Stimulated activated naive B cell treated with anti-CD40 and anti-IgM and Interleukin-4, amounts not matched to agents 10 μg/mL and 1 μg/mL and 100 μg/mL, for 72 hours (primary cell): ENCODE results near the gene MTHFSD.
A peak's percentile ranks its signal among the peaks of the same experiment; 100 is the strongest.

ENCODE experiments used
- ATAC-seq, 2 donors: fragments of 150-1000 bp; cut with Tn5 transposase; replicated peaks; 2 replicates each; pipeline ENCODE4 v1.10.0; 2021; ENCODE audit warnings: moderate library complexity in 1 of 2
- DNase-seq: peaks from one replicate; pipeline ENCODE4 v3.0.0; 2021
- H3K27ac Mint-ChIP-seq: one replicate; pipeline ENCODE4 v1.8.0; 2022; ENCODE audit warnings: mild to moderate bottlenecking, mixed read lengths
- H3K27me3 Mint-ChIP-seq, 2 donors: one replicate each; pipeline ENCODE4 v1.8.0; 2022; ENCODE audit warnings: mixed read lengths in 2 of 2
- H3K36me3 Mint-ChIP-seq, 2 donors: one replicate each; pipeline ENCODE4 v1.8.0; 2022; ENCODE audit warnings: mixed read lengths in 2 of 2, mild to moderate bottlenecking in 1 of 2
- H3K4me1 Mint-ChIP-seq, 2 donors: one replicate each; pipeline ENCODE4 v1.8.0; 2022; ENCODE audit warnings: mixed read lengths in 2 of 2, mild to moderate bottlenecking in 1 of 2
- H3K4me3 Mint-ChIP-seq, 2 donors: one replicate each; pipeline ENCODE4 v1.8.0; 2022; ENCODE audit warnings: mild to moderate bottlenecking in 2 of 2, mixed read lengths in 2 of 2, moderate library complexity in 1 of 2
- H3K9me3 Mint-ChIP-seq, 2 donors: one replicate each; pipeline ENCODE4 v1.8.0; 2022; ENCODE audit warnings: mixed read lengths in 2 of 2, mild to moderate bottlenecking in 1 of 2

MTHFSD gene

DNA sequence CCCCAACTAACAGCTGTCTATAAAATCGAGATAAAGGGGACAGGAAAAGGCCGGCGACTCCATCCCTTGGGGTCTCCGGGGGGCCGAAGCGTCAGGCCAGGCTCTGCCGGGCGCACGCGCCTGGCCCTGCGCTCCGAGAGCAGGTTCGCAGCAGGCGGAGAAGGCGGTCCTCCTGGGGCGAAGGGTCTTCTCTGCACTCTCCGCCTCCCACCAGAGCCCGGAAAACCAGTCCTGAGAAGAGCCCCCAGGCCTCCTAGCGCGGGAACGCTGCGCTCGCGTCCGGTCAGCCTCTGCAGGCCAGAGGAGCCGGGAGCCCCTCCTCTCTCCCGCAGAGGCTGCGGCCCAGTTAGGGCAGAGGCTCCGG lies 39.6 kb downstream of the MTHFSD start:
- Mint-ChIP-seq H3K4me1 (peaks cover 15 to 46% of the 10 kb centered on the region in 2 donors), H3K27ac (peak overlapping the region; percentile 67), H3K36me3 (no peaks in the 10 kb centered on the region), H3K9me3 (no peaks in the 10 kb centered on the region), H3K4me3 (no peak overlapping the region), H3K27me3 (peaks cover 69 to 90% of the 10 kb centered on the region in 2 donors)
- ATAC-seq (no peak), DNase-seq (no peak)

DNA sequence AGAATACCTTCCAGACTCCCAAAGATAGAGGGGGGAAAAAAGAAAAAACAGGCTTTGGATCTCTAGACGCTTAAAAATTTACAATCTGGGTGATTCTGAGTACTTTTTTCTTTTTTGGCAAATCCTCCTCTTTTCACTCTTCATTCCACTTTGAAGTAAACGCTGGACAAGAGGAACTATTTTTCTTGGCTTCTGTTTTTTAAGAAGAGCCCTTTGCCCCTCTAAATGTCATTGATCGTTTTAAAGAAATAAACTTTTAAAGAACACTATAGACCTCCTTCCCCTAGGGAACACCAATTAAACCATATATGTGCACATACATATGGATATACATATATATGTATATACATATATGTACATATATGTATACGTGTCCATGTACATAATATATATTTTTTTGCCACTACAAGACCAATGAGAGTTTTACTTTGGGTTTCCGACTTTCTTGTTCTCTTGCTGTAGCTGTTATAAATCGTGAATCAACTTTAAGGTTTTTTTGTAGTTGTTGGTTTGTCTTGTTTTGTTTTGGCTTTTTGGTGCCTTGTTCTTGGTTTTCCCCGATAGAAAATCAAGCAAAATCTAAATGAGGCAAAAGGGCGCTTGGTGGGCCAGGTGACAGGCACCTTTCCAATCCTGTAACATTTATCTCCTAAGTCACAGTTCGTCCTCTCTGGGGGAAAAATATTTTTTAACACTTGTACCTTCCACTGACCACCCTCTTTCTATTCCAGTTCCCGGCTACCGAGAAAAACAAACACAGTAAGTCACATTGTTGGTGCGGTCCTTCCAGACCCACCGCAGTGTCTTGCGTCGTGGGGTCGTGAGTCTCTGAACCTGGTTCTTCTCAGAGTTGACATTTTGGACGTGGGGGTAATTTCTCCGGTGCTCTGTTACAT lies 40.3 kb downstream of the MTHFSD start:
- DNase-seq (no peak), ATAC-seq (no peak)
- H3K4me3 Mint-ChIP-seq: peak overlapping the region in 1 of 2 donors; percentile 10
- peaks cover 14 to 44% of the 10 kb centered on the region in 2 donors for H3K4me1 Mint-ChIP-seq
- peaks cover 67 to 84% of the 10 kb centered on the region in 2 donors for H3K27me3 Mint-ChIP-seq
- peak overlapping the region; percentile 67 for H3K27ac Mint-ChIP-seq
- no peaks in the 10 kb centered on the region for H3K36me3 Mint-ChIP-seq
- H3K9me3 Mint-ChIP-seq: no peaks in the 10 kb centered on the region

DNA sequence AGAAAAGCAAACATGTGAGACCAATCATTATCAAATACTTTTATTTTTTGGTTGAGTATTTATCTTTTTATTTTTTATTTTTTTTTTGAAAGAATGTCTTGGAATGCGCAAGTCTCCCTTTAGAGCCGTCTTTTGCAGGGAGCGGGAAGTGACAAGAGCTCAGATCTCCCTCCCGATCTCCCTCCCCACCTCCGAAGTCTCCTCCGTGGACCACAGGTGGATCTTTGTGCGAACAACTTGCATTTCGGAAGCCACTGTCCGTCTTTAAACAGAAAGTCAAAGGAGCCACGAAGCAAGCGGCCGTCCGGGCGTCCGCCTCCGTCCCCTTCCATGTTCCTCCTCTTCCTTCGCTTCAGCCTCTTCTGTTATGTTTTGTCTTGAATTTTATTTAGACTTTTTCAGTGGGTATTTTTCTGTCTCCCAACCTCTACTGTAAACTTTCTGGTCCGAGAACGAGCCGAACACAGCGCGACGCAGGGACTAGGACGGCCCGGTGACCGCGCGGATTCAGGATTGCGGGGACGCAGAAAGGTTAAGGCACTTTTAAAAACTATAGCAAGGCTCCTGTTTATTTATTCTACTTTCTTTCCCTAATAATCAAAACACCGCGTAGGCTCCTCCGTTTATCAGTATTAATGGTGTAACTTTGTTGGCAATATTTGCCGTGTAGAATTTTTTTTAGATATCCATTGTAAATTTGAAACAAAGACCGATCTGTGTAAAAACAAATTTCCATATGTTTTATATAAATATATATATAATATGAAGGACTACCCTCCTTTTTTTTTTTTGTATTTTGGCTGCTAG lies 41.4 kb downstream of the MTHFSD start:
- peaks cover 17 to 49% of the 10 kb centered on the region in 2 donors for H3K4me1 Mint-ChIP-seq
- DNase-seq (no peak), ATAC-seq (no peak)
- H3K27me3 Mint-ChIP-seq: peaks cover 62 to 81% of the 10 kb centered on the region in 2 donors
- peak overlapping the region in 1 of 2 donors; percentile 28 for H3K4me3 Mint-ChIP-seq
- no peaks in the 10 kb centered on the region for H3K9me3 Mint-ChIP-seq
- peak overlapping the region; percentile 91 for H3K27ac Mint-ChIP-seq
- H3K36me3 Mint-ChIP-seq: peaks cover 1 to 3% of the 10 kb centered on the region in 2 donors

DNA sequence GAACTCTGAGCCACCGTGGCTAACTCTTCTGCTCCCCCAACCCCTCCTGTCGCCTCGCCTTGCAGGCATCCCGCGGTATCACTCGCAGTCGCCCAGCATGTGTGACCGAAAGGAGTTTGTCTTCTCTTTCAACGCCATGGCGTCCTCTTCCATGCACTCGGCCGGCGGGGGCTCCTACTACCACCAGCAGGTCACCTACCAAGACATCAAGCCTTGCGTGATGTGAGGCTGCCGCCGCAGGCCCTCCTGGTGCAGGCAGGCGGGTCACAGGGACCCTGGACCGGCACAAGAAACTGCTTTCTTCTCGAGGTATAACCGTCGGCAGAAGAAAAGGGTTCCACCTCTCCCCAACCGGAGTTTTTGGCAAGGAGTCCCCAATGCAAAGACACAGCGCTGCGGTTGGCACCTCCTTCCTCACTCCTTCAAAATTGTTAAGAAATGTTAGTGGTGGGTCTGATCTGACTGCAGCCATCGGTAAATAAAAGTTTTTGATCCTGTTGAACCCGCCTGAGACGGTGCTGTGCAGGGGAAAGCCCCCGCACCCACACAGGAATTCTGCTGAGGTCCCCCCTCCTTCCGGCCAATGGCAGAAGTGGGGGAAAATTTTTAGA lies 42.1 kb downstream of the MTHFSD start:
- ATAC-seq (no peak), DNase-seq (no peak)
- Mint-ChIP-seq H3K9me3 (no peaks in the 10 kb centered on the region), H3K27ac (peak overlapping the region; percentile 72), H3K36me3 (peaks cover 2 to 3% of the 10 kb centered on the region in 2 donors), H3K4me3 (no peak overlapping the region), H3K27me3 (peaks cover 56 to 77% of the 10 kb centered on the region in 2 donors), H3K4me1 (peaks cover 16 to 52% of the 10 kb centered on the region in 2 donors)

- H3K27me3 Mint-ChIP-seq: peaks cover 56 to 77% of the 10 kb centered on the region in 2 donors
- ATAC-seq: no peak
These were observed 42.7 kb downstream of the MTHFSD start for GRCh38 chr16:86512301-86512859.

GRCh38 chr16:86511317-86512161 lies 43.5 kb downstream of the MTHFSD start:
- peaks cover 6 to 9% of the 10 kb centered on the region in 2 donors for H3K36me3 Mint-ChIP-seq
- no peaks in the 10 kb centered on the region for H3K9me3 Mint-ChIP-seq
- H3K27ac Mint-ChIP-seq: peak overlapping the region; percentile 63
- H3K27me3 Mint-ChIP-seq: peaks cover 57 to 77% of the 10 kb centered on the region in 2 donors
- peaks cover 23 to 59% of the 10 kb centered on the region in 2 donors for H3K4me1 Mint-ChIP-seq
- DNase-seq (no peak), ATAC-seq (no peak)
- H3K4me3 Mint-ChIP-seq: peak overlapping the region; percentile 44 to 54

More at GRCh38 chr16:86512301-86512859, 42.7 kb downstream of the MTHFSD start:
- H3K4me3 Mint-ChIP-seq: no peak overlapping the region
- no peaks in the 10 kb centered on the region for H3K9me3 Mint-ChIP-seq
- no peak for DNase-seq
- peaks cover 20 to 58% of the 10 kb centered on the region in 2 donors for H3K4me1 Mint-ChIP-seq
- H3K27ac Mint-ChIP-seq: peak overlapping the region; percentile 51
- H3K36me3 Mint-ChIP-seq: peaks cover 4 to 9% of the 10 kb centered on the region in 2 donors

DNA sequence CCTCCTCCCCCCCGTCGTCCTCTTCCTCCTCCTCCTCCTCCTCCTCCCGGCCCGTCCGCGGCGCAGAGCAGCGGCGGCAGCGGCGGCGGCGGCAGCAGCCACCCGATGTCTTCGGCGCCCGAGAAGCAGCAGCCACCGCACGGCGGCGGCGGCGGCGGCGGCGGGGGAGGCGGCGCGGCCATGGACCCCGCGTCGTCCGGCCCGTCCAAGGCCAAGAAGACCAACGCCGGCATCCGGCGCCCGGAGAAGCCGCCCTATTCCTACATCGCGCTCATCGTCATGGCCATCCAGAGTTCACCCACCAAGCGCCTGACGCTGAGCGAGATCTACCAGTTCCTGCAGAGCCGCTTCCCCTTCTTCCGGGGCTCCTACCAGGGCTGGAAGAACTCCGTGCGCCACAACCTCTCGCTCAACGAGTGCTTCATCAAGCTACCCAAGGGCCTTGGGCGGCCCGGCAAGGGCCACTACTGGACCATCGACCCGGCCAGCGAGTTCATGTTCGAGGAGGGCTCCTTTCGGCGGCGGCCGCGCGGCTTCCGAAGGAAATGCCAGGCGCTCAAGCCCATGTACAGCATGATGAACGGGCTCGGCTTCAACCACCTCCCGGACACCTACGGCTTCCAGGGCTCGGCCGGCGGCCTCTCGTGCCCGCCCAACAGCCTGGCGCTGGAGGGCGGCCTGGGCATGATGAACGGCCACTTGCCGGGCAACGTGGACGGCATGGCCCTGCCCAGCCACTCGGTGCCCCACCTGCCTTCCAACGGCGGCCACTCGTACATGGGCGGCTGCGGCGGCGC lies 44.4 kb downstream of the MTHFSD start, which contains the start of gene FOXF1:
Gene FOXF1 (plus strand): TSS at position 63 of the 797 bp plus-strand sequence. CDS start 43 bp downstream, at position 106.
- peaks cover 56 to 76% of the 10 kb centered on the region in 2 donors for H3K27me3 Mint-ChIP-seq
- peak within 1 kb of the TSS; percentile 91 for H3K27ac Mint-ChIP-seq
- H3K36me3 Mint-ChIP-seq: peaks cover 6 to 9% of the 10 kb centered on the region in 2 donors
- DNase-seq (peak; percentile 23), ATAC-seq (peak; percentile 21 to 25)
- H3K4me1 Mint-ChIP-seq: peaks cover 30 to 64% of the 10 kb centered on the region in 2 donors
- H3K9me3 Mint-ChIP-seq: no peaks in the 10 kb centered on the region
- H3K4me3 Mint-ChIP-seq: peak within 1 kb of the TSS; percentile 83 to 87

DNA sequence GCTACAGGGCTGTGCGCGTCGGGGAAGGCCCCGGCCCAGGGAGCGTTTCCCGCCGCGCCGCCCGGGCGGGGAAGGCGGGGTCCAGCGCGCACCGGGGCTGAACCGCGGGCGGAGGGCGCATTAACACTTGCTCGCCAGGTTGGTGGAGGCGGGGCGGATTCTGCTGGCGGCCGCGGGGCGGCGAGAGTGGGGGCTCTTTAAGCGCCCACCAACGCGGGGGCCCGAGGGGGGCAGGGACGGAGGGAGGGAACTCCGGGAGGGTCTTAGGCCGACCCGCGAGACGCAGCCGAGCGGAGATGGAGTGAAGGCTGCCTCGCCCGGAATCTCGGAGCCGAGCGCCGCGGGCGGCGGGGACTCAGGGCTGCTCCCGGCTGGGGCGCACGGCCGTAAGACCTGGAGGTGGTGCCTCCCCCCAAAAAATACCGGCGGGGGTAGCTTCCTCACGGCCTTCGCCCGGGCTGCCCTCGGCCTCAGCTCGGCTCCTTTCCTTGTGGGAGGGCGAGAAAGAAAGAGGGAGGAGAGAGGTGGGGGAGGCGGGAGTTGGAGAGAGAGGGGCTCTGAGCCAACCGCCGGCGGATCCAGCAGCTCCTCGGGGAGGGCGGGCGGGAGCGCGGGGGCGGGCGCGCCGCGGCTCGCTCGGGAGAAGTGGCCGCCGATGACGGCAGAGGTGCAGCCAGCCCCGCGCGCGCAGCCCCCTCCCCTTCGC lies 45.1 kb downstream of the MTHFSD start:
- H3K36me3 Mint-ChIP-seq: peaks cover 6 to 9% of the 10 kb centered on the region in 2 donors
- H3K9me3 Mint-ChIP-seq: no peaks in the 10 kb centered on the region
- peaks cover 34 to 72% of the 10 kb centered on the region in 2 donors for H3K4me1 Mint-ChIP-seq
- peak; percentile 31 to 43 for ATAC-seq
- H3K4me3 Mint-ChIP-seq: peak overlapping the region; percentile 83 to 87
- no peak for DNase-seq
- H3K27me3 Mint-ChIP-seq: peaks cover 57 to 74% of the 10 kb centered on the region in 2 donors
- H3K27ac Mint-ChIP-seq: peak overlapping the region; percentile 25

DNA sequence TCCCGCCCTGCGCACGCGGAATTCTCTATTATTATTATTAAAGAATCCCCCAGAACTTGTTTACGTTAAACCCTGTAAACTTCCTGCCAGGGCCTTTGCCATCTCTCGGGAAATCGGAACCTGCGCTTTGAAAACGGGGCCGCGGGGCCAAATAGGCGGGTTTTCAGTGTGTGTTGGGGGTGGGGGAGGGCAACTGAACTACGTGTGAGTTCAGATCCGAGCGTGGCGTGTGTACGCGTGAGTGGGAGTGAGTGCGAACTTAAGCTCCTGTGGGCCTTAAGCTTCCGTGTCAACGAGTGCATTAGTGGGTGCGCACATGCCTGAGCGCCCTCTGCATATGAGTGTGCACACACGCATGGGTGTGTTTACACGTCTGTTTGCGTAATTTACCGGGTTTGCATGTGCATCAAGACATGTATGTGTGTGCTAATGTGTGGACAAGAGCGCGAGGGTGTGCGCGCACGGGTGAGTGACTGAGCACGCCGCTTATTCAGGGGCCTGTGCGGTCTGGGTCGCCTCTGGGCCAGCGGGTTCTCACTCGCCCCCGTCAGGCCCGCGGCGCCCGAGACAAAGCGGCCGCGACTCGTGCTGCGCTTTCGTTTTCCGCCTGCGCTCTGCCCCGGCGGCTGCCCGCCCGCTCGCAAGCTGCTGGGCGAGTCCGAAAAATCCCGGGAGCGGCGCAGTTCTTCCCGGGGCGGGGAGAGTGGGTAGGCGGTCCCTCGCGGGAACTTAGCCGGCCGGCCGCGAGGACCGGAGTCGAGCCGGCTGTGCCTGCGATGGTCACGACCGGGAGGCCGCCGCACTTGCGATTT lies 45.9 kb downstream of the MTHFSD start:
- no peak for DNase-seq
- peak overlapping the region; percentile 91 for H3K27ac Mint-ChIP-seq

GRCh38 chr16:86508028-86508946 lies 46.7 kb downstream of the MTHFSD start:
- peak overlapping the region; percentile 83 to 87 for H3K4me3 Mint-ChIP-seq
- DNase-seq (no peak), ATAC-seq (no peak)
- H3K36me3 Mint-ChIP-seq: peaks cover 6 to 9% of the 10 kb centered on the region in 2 donors
- peaks cover 38 to 76% of the 10 kb centered on the region in 2 donors for H3K4me1 Mint-ChIP-seq
- H3K9me3 Mint-ChIP-seq: no peaks in the 10 kb centered on the region
- peaks cover 64 to 79% of the 10 kb centered on the region in 2 donors for H3K27me3 Mint-ChIP-seq
- H3K27ac Mint-ChIP-seq: peak overlapping the region; percentile 91

More for the DNA sequence above, 45.9 kb downstream of the MTHFSD start:
- Mint-ChIP-seq H3K4me1 (peaks cover 36 to 74% of the 10 kb centered on the region in 2 donors), H3K27me3 (peaks cover 62 to 78% of the 10 kb centered on the region in 2 donors), H3K9me3 (no peaks in the 10 kb centered on the region), H3K36me3 (peaks cover 6 to 9% of the 10 kb centered on the region in 2 donors), H3K4me3 (peak overlapping the region; percentile 83 to 87)
- peak; percentile 66 to 68 for ATAC-seq
